GM20000 (cell line): ENCODE results near the gene PCBP1.

Source experiments
- DNase-seq: peaks from one replicate; pipeline ENCODE4 v3.0.0; 2012; ENCODE audit warnings: low spot score
- CTCF ChIP-seq: IDR thresholded peaks from 2 replicates; pipeline ENCODE4 v1.5.1; 2012; ENCODE audit warnings: mild to moderate bottlenecking, control low read depth; ENCODE audit errors: extremely low read depth, missing control alignments

Gene PCBP1

GRCh38 chr2:70083344-70084156, 3.7 kb upstream of the PCBP1 start:
- no peak for TF ChIP-seq CTCF
- DNase-seq, result peak; percentile 71

GRCh38 chr2:70084973-70085710, 2.1 kb upstream of the PCBP1 start:
- DNase-seq, result peak; percentile 57
- no peak for TF ChIP-seq CTCF

- no peak for TF ChIP-seq CTCF
- DNase-seq, result no peak
These were observed 1.5 kb upstream of the PCBP1 start for GRCh38 chr2:70085711-70086277.

GRCh38 chr2:70086278-70086837, 919 bp upstream of the PCBP1 start:
- peak; percentile 70 for DNase-seq
- no peak for TF ChIP-seq CTCF

GRCh38 chr2:70087702-70088597, 673 bp downstream of the PCBP1 start:
- peak; percentile 30 for DNase-seq
- no peak for TF ChIP-seq CTCF

GRCh38 chr2:70088598-70089219, 1.4 kb downstream of the PCBP1 start:
- no peak for DNase-seq
- TF ChIP-seq CTCF, result no peak
